MCF 10A (cell line): ENCODE data around the gene PLXND1. TPM values are rescaled to one million over a fixed set of nuclear protein-coding genes. Genes with fewer than 3 reads are reported as not detected.

Experiments
- BruUV-seq: library from RNA; stranded (reverse); fragments of 400-500 nt; replicated peaks from 2 replicates; lab custom pipeline; 2021; lab: Mats Ljungman, UMichigan
- CTCF ChIA-PET: fragments of 300-600 bp; sonication (Branson Sonifier 250); formaldehyde crosslinking; extraction: SDS; loops from one replicate; lab custom pipeline; 2021; ENCODE audit warnings: antibody characterized with exemption, inconsistent platforms; lab: Yijun Ruan, JAX
- POLR2A ChIA-PET: fragments of 300-600, 350-650 bp; sonication (Branson Sonifier 250); formaldehyde crosslinking; extraction: SDS; loops from one replicate; lab custom pipeline; 2020; ENCODE audit warnings: antibody characterized with exemption, inconsistent platforms; lab: Yijun Ruan, JAX
- DNase-seq: peaks from one replicate; pipeline ENCODE4 v3.0.0-alpha.2; 2018; ENCODE audit not compliant: unreplicated experiment
- H3K27ac Mint-ChIP-seq: one replicate; pipeline ENCODE4 v1.8.0; 2022; ENCODE audit warnings: mild to moderate bottlenecking, low read depth, mixed read lengths; ENCODE audit not compliant: unreplicated experiment
- H3K27me3 Mint-ChIP-seq: one replicate; pipeline ENCODE4 v1.8.0; 2022; ENCODE audit warnings: mixed read lengths; ENCODE audit not compliant: insufficient read depth, unreplicated experiment
- H3K36me3 Mint-ChIP-seq: one replicate; pipeline ENCODE4 v1.8.0; 2022; ENCODE audit warnings: mild to moderate bottlenecking, moderate library complexity, mixed read lengths; ENCODE audit not compliant: insufficient read depth, unreplicated experiment
- H3K4me1 Mint-ChIP-seq: one replicate; pipeline ENCODE4 v1.8.0; 2022; ENCODE audit warnings: mixed read lengths; ENCODE audit not compliant: insufficient read depth, unreplicated experiment
- H3K4me3 Mint-ChIP-seq: one replicate; pipeline ENCODE4 v1.8.0; 2022; ENCODE audit warnings: mild to moderate bottlenecking, moderate library complexity, mixed read lengths; ENCODE audit not compliant: unreplicated experiment
- H3K9me3 Mint-ChIP-seq: one replicate; pipeline ENCODE4 v1.8.0; 2022; ENCODE audit warnings: mixed read lengths; ENCODE audit not compliant: unreplicated experiment
- CTCF ChIP-seq: fragments of 200-600 bp; IDR thresholded peaks from one replicate; pipeline ENCODE4 v1.8.0; 2022; ENCODE audit warnings: antibody characterized with exemption, mild to moderate bottlenecking; ENCODE audit not compliant: unreplicated experiment
- intact Hi-C: fragments of 100-400 bp; cut with micrococcal nuclease; formaldehyde crosslinking; loops from 2 replicates; pipeline ENCODE4 v1.14.1; 2022
- total RNA-seq: library from RNA; stranded (reverse); gene quantifications from 2 replicates; pipeline ENCODE4 v1.2.3, GENCODE V29; 2022

The PLXND1 gene
- total RNA-seq, 1 experiment from 2014 or later: 5.6 TPM

GRCh38 chr3:129632056-129632455 is 25.6 kb upstream of the PLXND1 start:
- peaks cover 13% of the 10 kb centered on the region for H3K4me1 Mint-ChIP-seq
- no peak overlapping the region for H3K27ac Mint-ChIP-seq
- no peaks in the 10 kb centered on the region for H3K27me3 Mint-ChIP-seq
- no peaks in the 10 kb centered on the region for H3K36me3 Mint-ChIP-seq
- POLR2A ChIA-PET: interaction anchor here (0.6 to 0.8 kb wide), 2 partner anchors 168 to 200 kb away, joined by 3 read pairs; no protein-coding TSS in a partner anchor
- no TSS peak for BruUV-seq
- DNase-seq: no peak
- CTCF ChIA-PET: interaction anchor here (0.6 to 2.2 kb wide), 5 partner anchors 17 to 199 kb away, joined by 3 to 9 read pairs (median 3); no protein-coding TSS in a partner anchor
- H3K4me3 Mint-ChIP-seq: no peak overlapping the region
- TF ChIP-seq CTCF: no peak
- intact Hi-C loops: no loop called here
- H3K9me3 Mint-ChIP-seq: peaks cover 13% of the 10 kb centered on the region

- CTCF ChIA-PET: interaction anchor here (0.6 to 5.0 kb wide), 17 partner anchors 9 to 367 kb away, joined by 3 to 36 read pairs (median 5); no protein-coding TSS in a partner anchor
- Mint-ChIP-seq H3K4me3 (no peak overlapping the region), H3K36me3 (no peaks in the 10 kb centered on the region), H3K4me1 (peaks cover 20% of the 10 kb centered on the region), H3K27ac (no peak overlapping the region), H3K9me3 (no peaks in the 10 kb centered on the region), H3K27me3 (no peaks in the 10 kb centered on the region)
- no TSS peak for BruUV-seq
- DNase-seq: no peak
- POLR2A ChIA-PET: interaction anchor here (0.6 to 1.9 kb wide), 3 partner anchors 10 to 165 kb away, joined by 3 to 10 read pairs (median 3); no protein-coding TSS in a partner anchor
- intact Hi-C loops: loop anchor here (5.0 kb wide), 2 partner anchors 247 to 373 kb away; no protein-coding TSS in a partner anchor
- no peak for TF ChIP-seq CTCF
Observed at GRCh38 chr3:129629011-129629410, 22.5 kb upstream of the PLXND1 start.

DNA sequence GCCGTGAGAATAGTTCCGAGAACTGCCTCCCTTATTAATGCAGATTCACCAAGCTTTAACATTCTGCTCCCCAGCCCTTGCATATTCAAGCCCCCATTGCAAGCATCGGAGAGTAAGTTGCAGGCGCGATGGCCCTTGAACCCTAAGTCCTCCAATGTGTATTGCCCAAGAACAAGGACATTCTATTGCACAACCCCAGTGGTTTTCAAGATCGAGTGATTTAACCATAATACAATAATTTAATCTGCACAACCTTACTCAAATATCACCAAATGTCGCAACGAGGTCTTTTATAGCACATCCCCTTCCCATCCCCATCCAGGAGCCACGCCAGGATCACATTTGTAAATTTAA is 21.7 kb upstream of the PLXND1 start:
- DNase-seq: no peak
- no TSS peak for BruUV-seq
- H3K27ac Mint-ChIP-seq: peak overlapping the region; percentile 74
- H3K4me1 Mint-ChIP-seq: peaks cover 20% of the 10 kb centered on the region
- ChIA-PET CTCF (interaction anchor here (0.6 to 5.0 kb wide), 17 partner anchors 19 to 315 kb away, joined by 3 to 36 read pairs (median 5); no protein-coding TSS in a partner anchor), POLR2A (interaction anchor here (0.7 to 3.0 kb wide), 7 partner anchors 22 to 200 kb away, joined by 3 to 16 read pairs (median 5); partner anchors contain the start of genes IFT122 and MBD4)
- peak overlapping the region; percentile 71 for H3K4me3 Mint-ChIP-seq
- intact Hi-C loops: loop anchor here (1.0 to 5.0 kb wide), 5 partner anchors 197 to 374 kb away; no protein-coding TSS in a partner anchor
- no peaks in the 10 kb centered on the region for H3K27me3 Mint-ChIP-seq
- TF ChIP-seq CTCF: no peak
- no peaks in the 10 kb centered on the region for H3K9me3 Mint-ChIP-seq
- H3K36me3 Mint-ChIP-seq: no peaks in the 10 kb centered on the region

DNA sequence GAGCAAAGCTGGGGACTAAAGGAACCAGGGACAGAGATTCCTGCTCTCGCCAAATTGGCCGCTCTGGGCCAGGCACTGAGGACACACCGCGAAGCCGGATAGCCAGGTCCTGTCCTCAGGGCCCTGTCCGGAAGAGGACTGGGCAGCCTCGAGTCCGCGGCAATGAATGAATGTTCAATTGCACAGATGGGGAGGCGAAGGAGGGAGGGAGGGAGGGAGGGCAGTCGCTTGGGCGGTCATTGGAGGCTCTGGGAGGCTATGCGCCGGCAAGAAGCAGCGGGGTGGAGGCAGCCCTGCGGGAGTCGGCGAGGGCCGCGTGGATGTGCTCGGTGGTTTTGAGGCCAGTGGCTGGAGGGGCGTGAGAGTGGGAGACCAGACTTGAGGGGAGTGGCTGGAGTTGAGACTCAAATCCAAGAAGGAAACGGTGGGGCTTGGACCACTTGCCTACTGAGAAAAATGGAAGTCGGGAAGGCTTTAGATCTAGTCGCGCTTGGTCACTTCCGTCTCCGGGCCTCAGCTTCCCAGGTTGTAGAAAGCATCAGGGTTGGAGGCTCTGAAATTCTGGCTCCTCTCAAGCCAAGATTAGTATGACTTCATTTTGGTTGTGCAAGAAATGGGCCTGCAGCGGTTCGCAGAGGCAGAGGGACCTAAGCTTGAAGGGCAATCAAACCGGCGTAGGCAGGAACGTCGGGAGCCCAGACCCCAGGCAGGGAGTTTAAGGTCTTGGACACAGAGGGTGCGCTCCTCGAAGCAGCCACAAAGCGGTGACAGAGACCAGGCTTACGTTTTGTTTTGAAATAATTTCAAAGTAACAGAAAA is 21.1 kb upstream of the PLXND1 start:
- Mint-ChIP-seq H3K27ac (peak overlapping the region; percentile 74), H3K4me3 (peak overlapping the region; percentile 71), H3K36me3 (no peaks in the 10 kb centered on the region), H3K9me3 (no peaks in the 10 kb centered on the region), H3K4me1 (peaks cover 20% of the 10 kb centered on the region), H3K27me3 (no peaks in the 10 kb centered on the region)
- BruUV-seq: TSS peak; percentile 60
- peak; percentile 92 for DNase-seq
- intact Hi-C loops: loop anchor here (1.0 to 5.0 kb wide), 6 partner anchors 137 to 375 kb away; no protein-coding TSS in a partner anchor
- POLR2A ChIA-PET: interaction anchor here (0.6 to 3.0 kb wide), 11 partner anchors 8 to 337 kb away, joined by 3 to 16 read pairs (median 4); partner anchors contain the start of genes IFT122, MBD4 and TMCC1
- CTCF ChIA-PET: interaction anchor here (0.6 to 5.0 kb wide), 20 partner anchors 10 to 316 kb away, joined by 3 to 36 read pairs (median 4); no protein-coding TSS in a partner anchor
- TF ChIP-seq CTCF: peak; percentile 63
